HG02798 (cell line): ENCODE results near the gene USP12.
"Not testable (repeated sequence)": the region's sequence is repeated elsewhere in the genome, so short reads cannot be mapped to it uniquely, and the experiment has no call there.

Experiments used
- ATAC-seq: cut with Tn5 transposase; IDR thresholded peaks from one replicate; pipeline ENCODE4 v1.9.1; 2021; ENCODE audit warnings: mild to moderate bottlenecking; ENCODE audit not compliant: unreplicated experiment, poor library complexity

USP12 gene

DNA sequence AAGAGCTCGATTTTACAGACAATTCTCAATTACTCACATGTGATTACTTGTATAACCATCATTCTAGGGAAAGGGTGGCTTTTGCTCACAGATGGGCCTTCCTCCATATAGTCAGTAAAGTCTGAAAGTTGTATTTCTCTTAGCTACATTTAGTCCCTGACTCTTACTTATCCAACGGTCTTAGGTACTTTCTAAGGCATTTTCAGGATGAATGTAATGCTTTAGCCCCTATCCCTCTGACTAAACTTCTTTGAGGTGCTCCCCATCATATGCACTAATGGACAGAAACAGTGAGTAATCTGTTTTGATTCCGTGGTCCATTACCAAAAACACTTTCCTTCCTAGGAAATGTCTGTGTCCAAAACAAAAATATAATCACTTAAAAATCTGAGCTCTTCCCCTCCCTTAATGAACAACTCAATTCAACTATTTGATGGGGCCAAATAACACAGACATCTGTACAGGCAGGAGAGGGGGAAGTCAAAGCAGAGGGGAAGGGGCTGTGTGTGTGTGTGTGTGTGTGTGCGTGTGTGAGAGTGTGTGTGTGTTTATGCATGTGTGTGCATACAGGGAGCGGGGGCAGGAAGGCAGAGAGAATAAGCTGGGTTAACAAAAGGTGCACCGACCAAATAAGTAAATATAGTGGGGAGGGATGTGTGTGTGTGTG, 84.9 kb downstream of the USP12 start:
- ATAC-seq, result no peak

DNA sequence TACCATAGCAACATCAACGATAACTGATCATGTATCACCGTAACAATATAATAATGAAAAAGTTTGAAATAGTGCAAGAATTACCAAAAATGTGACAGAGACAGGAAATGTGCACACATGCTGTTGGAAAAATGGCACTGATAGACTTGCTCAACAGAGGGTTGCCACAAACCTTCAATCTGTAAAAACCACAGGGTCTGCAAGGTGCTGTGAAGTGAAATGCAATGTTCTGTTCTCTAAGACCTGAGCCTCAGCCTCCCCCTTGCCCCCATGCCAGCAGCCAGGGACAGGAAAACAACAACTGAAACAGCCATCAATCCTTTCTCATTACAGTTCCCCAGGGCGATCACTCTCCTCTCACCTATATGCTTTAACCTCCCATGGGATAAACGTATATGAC, 88.4 kb downstream of the USP12 start:
- no peak for ATAC-seq

DNA sequence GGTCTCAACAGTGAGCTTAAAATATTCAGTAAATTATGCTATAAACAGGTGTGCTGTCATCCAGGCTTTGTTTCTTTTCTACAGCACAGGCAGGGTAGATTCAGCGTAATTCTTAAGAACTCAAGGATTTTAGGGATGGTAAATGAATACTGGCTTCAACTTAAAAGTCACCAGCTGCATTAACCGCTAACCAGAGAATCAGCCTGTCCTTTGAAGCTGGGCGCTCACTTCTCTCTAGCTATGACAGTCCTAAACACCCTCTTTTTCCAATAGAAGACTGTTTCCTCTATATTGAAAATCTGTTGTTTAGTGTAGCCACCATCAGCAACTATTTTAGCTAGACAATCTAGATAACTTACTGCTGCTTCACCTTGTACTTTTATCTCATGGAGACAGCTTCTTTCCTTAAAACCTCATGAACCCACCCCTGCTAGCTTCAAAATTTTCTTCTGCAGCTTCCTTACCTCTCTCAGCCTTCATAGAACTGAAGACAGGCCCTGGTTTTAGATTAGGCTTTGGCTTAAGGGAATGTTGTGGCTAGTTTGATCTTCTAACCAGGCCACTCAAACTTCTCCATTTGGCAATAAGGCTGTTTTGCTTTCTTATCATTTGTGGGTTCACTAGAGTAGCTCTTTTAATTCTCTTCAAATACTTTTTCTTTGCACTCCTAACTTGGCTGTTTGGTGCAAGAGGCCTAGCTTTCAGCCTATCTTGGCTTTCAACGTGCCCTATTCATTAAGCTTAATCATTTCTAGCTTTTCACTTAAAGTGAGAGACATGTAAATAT, 89.5 kb downstream of the USP12 start:
- no peak for ATAC-seq

DNA sequence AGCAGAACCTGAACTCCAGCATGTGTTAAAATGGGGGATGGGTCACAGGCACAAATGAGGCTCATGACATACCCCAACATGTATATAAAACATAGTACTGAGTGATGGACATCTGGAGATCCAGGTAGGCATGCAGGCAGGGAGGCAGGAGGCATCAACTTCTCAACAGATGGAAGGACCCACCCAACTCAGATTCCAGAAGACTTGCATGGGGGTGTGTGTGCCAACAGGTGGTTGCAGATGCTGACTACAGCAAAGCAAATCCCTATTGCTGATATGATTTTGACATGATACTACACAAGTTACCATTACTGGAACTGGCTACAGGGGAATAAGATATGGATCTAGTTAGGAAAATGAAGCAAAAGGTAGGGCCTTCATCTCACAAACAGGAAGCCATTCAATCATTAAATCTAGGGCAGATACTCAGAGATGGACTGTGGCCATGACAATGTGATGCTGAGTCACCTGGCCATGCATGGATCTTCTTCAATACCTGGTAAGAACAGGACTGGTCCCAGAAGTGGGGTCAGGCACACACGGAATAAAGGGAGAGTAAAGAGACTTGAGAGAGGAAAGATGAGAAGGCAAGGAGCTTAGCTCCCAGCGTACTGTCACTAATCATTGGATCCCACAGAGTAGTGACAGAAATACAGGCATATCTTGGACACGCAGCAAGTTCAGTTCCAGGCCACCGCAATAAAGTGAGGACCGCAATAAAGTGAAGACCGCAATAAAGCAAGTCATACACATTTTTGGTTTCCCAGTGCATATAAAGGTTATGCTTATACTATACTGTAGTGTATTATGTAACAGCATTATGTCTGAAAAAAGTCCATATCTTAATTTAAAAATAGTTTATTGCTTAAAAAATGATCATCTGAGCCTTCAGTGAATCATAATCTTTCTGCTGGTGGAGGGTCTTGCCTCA, 91.3 kb downstream of the USP12 start:
- no peak for ATAC-seq

DNA sequence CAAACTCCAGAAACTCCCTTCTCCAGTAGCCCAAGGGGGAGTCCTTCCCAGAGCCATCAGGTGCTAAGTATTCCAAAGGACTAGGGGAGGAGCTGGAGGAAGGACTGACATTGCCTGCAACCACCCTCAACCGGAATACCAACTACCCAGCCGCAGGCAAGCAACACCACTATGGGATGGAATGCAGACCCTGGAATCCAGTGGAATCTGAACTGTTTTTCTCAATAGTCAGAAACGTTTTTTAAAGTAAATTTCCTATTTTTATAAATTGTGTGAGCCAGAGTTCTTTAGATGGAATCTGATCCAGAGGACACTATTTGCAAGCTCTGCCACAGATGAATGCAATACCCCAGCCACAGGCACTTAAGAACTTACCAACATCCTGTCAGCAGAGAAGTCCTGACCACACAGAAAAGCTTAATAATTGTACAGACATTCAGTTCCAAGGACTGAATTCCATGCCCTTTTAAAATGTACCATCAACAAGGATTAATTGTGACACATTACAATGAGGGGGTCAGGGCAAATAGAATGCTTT, 92.1 kb downstream of the USP12 start:
- ATAC-seq, result no peak

DNA sequence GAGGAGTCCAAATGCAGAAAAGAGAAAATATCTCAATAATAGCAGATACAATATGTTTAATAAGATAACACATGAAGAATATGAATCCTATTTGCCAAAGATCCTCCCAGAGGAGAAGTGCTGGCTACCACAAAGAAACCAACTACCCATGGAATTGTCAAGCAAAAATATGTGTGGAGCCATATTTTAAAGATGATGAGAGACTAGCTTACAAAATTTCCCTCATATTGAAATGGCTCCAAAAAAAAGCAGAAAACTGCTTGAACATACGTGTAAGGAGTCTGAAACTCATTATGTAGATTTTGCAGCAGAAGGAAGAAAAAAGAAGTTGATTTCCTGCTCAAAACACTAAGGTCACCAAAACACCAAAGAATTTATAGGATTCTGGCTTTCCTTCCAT, 94.2 kb downstream of the USP12 start:
- ATAC-seq, result no peak

DNA sequence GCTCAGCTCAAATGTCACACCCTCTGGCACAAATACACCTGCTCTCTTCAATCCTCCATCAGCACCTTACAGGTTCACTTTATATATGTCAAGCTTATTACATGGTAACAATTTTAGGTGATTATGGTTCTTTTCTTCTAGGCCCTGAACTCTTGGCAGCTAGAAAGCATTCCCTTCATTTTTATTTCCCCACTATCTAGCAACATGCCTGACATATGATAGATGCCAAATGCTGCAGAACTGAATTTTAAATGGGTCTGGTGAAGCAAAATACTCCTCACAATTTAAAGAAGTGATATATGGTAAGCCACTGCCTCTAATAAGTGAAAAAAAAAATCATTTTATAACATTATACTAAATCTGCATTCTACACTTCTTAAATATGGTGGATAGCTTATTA, 95.2 kb downstream of the USP12 start:
- no peak for ATAC-seq

DNA sequence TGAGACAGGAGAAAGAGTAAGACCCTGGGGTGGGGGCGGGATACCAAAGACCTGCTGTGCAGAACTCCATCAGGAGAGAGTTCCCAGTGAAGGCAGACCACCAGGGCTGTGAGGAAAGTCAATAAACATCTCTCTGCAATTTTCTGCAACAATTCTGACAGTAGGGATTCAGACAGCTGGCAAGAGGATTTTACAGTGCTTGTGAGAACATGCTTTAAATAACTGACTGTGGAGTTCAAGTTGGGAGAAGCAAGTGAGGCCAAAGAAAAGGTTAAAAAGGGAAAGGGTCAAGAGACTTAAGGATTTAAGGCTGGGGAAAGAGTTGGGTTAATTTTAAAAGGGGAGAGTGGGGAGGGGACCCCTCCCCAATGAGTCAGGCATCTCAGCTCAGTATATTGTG, 98.4 kb downstream of the USP12 start:
- ATAC-seq, result no peak

DNA sequence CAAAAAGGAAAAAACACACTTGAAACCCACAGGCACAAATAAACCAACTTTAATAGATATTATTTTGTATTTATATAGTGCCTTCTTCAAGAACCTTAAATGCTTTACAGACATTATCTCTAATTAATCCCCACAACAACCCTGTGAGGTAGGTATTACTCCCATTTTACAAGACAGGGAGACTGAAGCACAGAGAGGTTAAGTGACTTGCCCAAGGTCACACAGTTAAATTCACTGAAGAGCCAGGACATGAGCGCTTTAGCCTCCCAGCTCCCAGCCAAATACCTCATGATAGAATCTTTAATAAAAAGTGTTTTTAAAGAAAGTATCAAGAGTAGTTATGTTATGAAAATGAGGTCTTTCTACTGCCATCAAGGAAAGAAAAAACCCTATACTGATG, 105.5 kb downstream of the USP12 start:
- ATAC-seq, result not testable (repeated sequence)

DNA sequence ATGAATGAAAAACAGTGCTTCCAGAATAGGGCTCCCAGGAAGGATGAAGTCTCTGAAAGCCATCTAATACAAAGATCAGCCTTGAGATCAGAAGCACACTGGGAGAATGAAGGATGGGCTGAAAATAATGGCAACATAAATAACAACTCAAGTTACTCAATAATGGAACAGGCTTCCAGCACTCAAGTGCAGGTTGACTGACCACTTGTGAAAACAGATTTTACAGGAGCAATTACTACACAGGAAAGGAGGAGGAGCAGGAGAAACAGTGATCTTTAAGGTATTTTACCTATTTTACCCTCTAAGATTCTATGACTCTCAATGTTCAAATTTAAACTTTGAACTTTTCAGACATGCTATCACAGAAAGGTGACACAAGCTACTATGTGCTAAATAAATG, 106.0 kb downstream of the USP12 start:
- no peak for ATAC-seq

DNA sequence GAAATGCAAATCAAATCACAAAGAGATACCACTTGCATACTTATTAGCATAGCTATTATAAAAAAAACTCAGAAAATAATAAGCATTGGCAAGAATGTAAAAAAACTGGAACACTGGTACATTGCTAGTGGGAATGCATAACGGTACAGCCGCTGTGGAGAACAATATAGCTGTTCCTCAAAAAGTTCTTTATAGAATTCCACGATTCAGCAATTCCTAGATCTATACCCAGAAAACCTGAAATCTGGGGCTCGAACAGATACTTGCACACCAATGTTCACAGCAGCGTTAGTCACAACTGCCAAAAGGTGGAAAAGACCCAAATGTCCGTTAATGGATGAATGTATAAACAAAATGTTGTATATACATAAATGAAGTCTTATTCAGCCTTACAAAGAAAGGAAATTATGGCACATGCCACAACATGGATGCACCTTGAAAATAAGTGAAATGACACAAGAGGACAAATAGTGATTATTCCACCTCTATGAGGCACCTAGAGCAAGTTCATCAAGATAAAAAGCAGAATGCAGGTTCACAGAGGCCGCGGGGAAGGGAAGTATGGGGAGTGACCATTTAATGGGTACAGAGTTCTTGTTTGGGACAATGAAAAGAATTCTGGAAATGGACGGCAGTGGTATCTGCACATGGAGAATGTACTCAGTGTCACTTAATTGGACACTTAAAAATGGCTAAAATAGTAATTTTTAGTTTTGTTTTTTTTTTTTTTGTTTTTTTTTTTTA, 107.2 kb downstream of the USP12 start:
- no peak for ATAC-seq

DNA sequence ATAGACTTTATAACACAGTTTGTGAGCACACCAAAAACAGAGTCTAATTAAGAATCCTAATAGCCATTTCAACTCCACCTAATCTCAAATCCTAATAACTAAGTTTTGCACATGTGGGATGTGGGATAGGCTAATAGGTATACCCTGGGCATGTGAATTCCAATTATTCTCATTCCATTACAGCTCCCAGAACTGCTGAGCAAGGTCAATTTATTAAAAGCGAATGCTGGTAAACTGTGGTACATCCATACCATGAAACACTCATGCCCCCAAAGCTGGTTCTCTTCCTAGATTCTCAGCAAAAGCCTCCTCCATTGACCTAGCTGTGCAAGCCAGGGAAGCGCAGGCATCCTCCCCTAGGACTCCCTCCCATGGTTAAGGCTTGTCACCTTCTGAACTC, 113.8 kb downstream of the USP12 start:
- ATAC-seq, result no peak

DNA sequence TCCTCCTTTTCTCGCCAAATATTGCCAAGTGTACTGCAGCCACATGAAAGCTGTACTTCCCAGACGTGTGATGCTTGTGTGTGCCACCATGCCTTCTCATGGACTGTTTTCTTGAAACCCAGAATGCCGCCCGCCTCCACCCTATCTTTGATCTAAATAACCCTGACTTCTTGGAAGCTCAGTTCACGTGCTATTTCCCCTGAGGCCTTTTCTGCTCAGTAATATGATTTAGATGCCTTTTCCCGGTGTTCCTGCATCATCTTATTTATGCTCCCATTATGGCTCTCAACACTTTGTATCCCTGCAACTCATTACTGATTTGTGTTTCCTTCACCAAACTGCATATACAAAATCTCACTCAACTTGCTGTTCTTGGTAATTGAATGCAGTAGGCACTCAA, 116.1 kb downstream of the USP12 start:
- no peak for ATAC-seq

DNA sequence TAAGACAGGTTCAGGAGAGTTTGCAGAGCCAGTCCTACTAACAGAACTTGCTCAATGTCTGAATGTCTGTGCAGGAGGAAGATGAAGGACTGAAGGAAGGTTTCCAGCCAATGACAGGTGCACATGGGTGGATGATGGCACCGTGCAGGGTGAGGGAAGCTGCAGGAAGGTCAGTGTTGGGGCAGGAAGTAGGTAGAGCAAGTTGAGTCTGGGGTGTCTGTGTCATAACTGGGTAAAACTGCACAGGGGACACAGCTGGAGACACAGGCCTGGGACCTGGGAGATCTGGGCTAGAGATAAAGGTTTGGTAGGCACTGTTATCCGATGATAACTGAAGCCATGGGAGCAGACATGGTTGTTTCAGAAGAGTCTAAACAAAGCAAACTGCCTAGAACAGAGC, 116.9 kb downstream of the USP12 start:
- ATAC-seq, result no peak

DNA sequence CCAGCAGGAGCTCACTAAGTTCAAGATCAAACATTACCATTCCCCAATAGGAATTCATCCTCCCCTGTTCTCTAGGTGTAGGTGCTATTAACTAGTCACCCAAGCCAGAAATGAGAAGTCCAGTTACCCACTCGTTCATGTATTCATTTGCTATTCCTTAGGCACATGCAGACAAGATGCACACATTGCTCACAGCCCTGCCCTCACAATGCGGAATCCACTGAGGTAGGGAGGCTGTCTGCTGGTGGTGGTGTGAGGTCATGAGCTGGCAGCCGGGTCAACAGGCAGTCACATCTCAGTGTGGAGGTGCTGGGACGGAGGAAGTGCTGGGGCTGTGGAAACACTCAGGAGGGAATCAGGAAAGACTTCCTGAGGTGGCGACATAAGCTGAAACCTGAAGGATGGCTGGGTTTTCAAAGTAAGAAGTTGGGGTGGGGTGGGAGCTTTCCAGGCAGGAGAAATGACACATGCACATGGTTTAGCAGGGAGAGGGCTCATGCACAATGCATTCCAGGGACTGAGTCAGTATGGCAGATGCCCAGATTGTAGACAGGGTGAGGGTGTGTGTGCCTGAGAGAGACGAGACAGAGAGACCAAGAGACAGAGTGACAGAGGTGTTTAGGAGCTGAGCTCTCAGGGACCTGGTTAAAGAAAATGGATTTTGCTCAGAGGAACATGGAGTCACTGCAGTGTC, 117.6 kb downstream of the USP12 start:
- no peak for ATAC-seq

DNA sequence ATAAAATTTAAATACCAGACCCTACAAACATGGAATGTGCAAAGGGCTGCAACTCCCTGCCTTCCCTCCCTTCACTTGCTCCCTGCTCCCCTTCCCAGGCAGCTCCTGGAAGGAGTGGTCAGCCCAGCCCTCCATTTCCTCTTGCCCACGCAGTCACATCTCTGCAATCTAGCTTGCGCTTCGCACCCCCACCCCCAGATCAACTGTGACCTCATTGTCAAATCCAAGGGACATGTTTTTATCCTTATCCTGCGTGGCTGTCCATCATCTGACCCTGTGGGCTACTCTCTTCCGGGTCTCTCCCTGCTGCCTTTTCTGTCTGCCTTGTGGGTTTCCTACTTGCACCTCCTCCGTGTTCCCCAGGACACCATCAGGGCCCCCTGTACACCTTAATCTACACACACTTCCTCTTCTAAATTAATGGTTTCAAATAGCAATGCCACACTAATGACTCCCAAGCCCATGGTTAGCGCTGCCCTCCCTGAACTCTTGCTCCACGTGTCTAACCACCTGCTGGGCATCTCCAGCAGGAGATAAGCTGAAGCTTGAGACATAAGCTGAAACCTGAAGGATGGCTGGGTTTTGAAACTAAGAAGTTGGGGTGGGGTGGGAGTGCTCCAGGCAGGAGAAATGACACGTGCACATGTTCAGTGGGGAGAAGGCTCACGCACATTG, 118.3 kb downstream of the USP12 start:
- ATAC-seq, result no peak

DNA sequence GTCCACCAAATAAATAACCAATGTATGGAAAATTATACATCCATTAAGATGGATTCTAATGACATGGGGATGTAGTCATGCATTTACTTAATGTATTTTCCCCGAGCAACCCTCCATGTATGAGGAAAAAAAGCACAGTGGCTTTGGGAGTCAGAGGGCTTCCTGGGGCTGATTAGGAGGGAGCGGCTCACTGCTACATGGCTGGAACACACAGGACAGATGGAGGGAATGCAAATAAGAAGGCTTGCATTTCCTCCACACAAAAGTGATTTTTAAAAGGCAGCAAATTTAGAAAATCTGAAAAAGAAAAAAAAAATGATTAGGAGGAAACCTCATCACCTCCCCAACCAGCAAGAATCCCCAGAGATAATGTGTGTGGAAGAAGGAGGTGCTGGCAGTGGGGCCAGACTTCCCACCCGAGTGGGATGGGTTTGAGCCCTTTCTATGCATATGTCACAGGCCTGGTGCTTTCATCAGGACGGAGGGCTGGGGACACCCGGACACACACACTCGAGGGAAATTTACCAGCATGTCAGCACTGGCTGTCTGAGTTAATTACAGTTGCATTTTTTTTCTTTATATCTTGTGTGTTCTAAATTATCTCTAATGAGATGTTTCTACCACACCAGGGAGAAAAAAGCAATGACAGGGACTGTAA, 118.9 kb downstream of the USP12 start:
- no peak for ATAC-seq

DNA sequence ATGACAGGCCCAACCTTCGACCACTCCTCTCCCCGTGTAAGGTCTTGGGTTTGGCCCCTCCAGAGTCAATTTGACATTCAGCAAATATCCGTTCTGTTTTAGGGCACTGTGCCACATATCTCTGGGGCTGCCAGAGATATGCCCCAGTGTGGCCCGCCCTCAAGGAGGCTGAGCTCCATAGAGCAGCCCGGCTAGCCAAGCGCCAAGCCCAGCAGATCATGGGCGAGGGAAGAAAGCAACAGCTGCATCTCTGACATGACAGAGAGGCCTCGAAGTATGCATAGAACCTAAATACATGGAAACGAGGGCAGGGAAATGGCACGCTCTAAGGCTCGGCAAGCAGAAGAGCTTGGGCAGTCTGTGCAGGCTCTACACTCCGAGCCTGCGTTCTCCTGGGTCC, 124.5 kb downstream of the USP12 start:
- no peak for ATAC-seq
